ENCODE results near the gene SH3BP5L.

The SH3BP5L gene

GRCh38 chr1:248825909-248826760 lies at the start of gene SH3BP5L:
Gene SH3BP5L (minus strand): TSS chr1:248825915. CDS start chr1:248824935, 980 bp downstream.
- DNase-seq, result peak; percentile 90

- DNase-seq, result peak; percentile 84
Observed at GRCh38 chr1:248873993-248874533, 48.3 kb upstream of the SH3BP5L start.

GRCh38 chr1:248873409-248873992 lies 47.8 kb upstream of the SH3BP5L start:
- DNase-seq, result peak; percentile 90

DNA sequence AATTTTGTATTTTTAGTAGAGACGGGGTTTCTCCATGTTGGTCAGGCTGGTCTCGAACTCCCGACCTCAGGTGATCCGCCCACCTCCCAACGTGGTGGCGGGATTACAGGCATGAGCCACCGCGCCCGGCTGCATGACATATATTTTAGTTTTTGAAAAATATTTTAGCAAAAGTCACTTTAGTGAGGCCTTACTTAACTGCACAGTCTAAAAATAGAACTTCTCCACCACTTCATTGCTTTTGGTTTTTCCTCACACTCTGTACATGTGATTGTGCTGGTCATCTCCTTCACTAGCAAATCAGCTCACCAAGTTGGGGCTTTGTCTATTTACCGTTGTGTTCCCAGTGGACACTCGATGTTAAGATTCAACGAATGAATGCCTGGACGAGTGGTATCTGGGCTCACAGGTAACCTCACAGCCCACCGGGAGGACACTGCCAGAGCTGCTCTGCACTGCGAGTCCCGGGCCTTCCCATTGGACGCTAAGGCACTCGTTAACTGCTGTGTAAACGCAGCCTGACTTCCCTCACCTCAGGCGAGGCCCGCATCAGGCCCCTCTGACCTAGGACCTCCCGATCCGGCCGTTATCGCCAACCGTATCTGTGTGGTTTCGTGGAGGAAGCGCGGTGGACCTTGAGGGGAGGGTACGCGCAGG lies 47.2 kb upstream of the SH3BP5L start:
- DNase-seq, result peak; percentile 54

DNA sequence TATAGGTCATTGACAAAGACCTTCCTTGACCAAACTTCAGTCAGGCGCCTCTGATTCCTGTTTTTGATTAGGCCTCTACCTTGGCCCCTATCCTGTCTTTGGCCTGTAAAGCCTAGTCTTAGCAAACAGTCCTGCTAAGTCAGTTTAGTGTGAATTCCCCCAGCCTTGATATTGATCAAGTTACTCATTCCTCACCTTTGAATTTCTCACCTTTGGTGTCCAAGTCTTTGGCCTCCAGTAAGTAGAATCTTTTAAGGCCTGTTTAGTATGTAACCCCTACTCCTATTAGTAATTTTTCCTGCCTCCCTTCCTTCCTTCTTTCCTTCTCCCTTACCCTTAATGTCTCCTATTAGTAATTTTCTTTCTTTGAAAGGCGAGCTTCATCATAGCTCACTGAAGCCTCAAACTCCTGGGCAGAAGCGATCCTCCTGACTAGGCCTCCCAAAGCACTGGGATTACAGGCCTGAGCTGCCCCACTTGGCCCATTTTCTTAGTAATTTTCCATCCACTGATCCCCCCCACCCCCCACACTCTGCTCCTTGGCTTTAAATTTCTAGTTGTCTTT lies 46.2 kb upstream of the SH3BP5L start:
- DNase-seq, result no peak

GRCh38 chr1:248862998-248863881 lies 37.5 kb upstream of the SH3BP5L start:
- peak; percentile 92 for DNase-seq

GRCh38 chr1:248862695-248862997 lies 36.9 kb upstream of the SH3BP5L start:
- DNase-seq, result no peak

DNA sequence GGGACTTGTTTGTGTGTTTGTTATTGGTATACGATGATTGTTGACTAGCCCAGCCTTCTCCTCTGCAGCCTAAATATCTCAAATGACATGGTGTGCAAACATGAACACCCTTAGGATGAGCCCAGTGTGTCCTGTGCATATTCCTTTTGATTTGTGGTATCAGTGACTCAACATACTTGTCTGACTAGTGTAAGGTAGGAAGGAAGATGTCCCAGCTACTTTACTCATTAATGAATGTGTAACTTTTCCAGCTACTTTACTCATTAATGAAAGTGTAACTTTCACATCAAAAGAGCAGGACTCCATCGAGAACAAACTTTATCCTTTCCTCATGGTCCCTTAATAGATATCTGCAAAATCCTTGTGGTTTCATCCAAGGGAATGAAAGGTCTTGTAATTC lies 35.9 kb upstream of the SH3BP5L start:
- no peak for DNase-seq

DNA sequence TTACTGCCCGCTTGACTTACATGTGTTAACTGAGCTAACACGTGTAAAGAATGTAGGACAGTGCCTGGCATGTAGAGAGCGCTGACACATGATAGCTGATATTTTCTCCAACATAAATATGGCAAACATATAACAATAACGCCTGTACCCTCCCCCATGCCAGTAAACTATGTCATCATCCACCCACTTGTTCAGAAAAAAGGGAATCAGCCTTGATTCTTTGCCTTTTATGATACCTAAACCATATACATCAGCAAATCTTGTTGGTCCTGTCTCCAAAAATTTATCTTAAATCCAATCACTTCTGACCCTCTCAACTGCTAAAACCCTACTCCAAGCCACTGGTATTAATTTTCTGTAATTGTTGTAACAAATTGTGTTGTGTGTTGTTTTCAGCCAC lies 34.3 kb upstream of the SH3BP5L start:
- no peak for DNase-seq

DNA sequence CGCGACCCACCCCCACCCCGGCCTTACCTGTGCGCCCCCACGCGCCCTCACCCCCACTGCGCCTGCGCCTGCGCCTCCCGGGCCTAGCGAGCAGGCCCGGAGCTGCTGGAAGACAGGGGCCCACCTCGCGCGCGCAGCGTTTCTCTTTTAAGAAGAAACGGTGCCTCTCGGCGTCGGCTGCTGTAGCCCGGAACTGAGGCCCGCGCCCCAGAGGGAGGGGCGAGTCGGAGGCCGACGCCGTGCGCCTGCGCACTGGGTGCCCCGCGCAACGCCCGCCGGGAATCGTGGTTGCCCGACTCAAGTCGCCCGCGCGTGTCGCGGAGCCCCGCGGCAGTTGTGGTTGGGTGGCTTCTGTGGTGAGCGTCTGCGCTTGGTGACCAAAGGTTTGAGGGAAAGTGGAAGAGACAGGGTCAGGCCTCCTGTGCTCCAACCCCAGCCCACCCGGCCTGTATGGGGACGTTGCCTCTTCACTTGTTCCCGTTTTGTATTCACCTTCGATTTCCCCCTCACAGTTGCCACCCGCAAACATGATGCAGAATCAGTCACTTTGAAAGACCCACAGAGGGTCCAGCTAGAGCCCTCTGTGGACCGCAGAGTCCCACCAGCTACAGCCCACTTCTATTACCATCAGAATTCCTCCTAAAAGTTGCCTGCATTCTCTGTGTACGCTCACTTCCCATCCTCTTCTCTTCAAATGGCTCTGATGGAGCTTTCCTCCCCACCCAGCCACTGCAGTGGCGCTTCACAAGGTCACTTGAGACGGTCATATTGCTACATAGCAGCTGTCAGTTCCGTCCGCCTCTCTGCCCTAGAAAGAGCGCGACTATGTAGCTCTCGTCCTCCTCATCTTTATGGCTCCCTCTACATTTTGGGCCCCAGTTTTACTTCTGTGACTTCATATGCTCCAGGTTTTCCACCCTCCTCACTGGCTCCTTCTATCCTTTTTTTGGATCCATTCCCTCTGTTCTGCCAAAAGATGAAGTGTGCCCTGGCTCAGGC lies 33.5 kb upstream of the SH3BP5L start, which contains the start of gene ZNF692:
TSS of gene ZNF692 (minus strand) at position 195 of the 999 bp plus-strand sequence. CDS start 776 bp downstream, outside the sequence.
- DNase-seq, result peak; percentile 98

DNA sequence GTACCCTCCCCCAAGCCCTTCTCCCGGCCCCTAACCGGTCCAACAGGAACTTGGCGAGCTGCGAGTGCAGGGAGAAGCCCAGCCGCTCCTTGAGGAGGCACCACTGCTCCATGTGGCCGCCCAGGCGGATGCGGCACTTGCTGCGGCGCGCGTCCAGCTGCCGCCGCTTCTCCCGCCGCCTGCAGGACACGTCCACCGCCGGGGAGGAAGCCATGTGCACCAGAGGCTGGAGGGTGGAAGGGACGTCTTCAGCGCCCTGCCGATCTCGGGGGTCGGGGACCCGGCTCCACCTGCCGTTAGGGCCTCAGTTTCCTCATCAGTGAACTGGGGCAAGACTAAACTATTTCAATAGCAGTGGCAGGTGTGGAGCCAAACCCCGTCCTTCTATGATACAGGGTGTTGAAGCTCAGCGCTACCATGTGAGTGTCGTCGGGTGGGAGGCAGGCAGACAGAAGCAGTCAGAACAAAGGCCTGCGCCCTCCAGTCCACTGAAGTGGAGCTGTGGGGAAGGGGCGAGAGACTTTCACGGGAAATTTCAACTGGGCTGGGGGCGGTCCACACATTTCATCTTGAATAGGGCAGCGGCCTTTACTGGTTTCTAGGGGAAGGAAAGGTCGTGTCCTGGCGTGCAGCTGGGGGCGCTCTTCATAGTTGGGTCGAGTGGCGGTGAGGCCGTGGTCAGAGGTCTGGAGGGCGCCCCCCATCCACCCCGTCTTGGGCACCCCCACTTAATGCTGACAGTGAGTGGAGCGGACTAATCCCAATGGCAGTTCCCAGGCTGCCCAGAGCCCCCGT lies 32.6 kb upstream of the SH3BP5L start:
- DNase-seq, result peak; percentile 43

- no peak for DNase-seq
Observed at GRCh38 chr1:248857749-248858095, 32.0 kb upstream of the SH3BP5L start.

DNA sequence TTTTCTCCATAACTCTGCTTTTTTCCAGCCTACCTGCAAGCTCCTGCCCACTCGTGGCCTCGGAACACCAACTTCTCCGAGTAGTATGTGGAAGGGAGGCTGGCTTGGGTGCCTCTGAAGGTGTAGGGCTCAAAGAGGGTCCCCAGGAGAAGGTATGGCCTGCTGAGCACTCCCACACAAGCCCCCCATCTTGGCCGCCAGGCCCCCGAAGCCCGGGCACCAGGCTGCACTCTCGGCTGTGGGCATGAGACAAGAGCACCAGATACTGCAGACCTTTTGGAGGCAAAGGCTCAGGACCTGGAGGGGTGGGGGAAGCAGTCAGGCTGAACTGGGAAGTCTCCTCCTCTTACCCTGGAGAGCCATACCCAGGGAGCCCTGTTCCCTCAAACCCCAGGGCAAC lies 31.5 kb upstream of the SH3BP5L start:
- DNase-seq, result no peak

DNA sequence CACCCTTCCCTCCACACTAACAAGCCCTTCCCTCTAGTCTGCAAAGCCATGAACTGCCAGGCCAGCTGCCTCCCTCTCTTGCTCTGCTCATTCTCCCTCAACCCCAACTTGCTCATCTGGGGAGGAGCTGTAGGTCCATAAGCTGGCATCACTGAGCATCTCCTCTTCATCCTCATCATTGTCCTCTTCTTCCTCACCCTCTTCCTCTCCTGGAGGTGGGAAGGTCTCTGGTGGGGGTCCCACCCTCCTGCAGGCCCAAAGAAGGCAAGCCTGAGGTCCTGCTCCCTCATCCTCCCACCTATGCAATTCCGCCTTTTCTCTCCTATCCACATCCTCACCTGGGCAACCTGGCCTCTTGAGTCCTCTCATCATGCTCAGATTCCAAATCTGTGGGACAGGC lies 30.5 kb upstream of the SH3BP5L start:
- DNase-seq, result no peak

- no peak for DNase-seq
Observed at GRCh38 chr1:248855580-248855979, 29.9 kb upstream of the SH3BP5L start.

DNA sequence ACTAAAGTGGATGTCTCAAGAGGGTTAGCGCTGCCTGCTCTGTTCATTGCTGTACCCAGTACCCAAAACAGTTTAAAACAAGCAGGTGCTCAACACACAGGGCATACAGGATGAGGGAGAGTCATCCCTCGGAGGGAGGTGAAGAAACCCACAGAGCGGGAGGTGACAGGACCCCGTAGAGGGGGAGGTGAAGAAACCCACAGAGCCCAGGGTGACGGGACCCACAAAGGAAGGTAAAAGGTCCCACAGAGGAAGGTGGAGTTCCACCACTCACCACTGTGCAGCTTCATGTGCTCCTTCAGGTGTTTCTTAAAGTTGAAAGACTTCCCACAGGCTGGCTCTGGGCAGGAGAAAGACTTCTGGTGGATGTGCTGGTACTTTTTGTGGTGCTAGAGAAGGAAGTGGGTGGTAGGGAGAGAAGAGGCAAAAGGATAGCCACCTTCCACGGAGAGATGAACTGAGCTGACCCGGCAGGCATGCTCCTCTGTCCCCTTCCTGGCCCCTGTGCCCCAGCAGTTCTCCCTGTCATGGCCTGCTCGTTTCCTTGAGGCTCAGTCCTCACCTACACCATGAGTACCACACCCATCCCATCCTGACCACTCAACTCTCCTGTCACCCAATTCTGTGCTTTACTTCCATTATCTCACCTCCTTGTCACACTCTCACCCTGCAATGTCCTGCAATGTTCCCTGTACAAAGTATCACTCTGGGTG lies 28.1 kb upstream of the SH3BP5L start:
- peak; percentile 43 for DNase-seq

DNA sequence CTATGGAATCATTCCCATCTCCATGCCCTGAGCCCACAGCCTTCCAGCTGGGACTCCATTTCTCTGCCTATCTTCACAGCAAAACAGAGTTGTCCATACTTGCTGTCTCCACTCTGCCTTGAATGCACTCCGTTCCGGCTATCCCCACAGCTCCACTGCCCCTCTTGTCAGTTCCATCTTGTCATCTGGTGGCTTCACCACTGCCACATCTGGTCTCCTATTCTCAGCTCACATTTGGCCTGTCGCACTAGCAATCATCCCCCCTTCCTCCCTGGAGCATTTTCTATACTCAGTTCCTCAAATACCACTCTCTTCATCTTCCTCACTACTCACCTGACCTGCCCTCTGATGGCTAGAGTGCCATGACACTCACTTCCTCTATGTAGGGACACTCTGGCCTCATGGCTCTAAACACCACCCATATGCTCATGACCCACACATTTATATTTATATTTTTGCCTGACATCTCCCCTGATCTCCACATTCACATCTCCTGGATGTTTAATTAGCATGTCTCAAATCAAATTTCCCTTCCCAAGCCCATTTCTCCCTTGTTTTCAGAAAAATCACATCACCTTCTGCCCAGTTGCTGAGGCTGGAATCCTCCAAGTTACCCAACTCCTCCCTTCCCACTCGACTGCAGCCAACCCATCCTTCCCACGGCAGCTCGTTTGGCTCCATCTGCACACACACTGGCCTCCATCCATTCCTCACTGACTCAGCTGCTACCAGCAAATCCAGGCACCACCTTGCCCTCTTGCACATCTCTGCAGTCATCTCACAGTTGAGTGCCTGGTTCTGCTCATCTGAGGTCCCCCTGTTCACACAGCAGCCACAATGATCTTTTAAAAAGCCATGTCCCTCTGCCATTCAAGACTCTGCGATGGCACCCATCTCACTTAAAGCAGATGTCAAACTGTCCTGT lies 27.0 kb upstream of the SH3BP5L start:
- DNase-seq, result no peak

DNA sequence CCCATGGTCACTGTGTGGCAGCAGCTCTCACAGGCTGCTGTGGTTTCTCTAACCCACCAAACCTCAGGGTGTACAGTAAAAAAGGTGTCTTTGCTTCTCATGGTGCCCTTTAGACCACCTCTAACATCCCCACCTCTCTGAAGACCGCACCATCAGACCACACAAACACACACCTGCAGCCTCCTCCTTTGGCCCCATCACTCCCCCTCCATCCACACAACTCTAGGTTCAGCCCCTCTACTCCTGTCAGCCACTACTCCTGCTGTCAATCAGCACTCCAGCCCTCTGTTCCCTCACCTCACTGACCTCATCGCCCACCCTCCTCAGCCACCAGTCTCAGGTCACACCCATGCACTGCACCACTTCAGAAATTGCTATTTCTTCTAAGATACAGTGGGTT lies 25.7 kb upstream of the SH3BP5L start:
- no peak for DNase-seq
